Measurements from ENCODE around the gene ROMO1.

Gene ROMO1

GRCh38 chr20:35699957-35700624 is 886 bp downstream of the ROMO1 start:
- H3K4me1 ChIP-seq = no peaks in the 10 kb centered on the region
- H3K27ac ChIP-seq = peak overlapping the region; percentile 78
- peak overlapping the region; percentile 94 for H3K4me2 ChIP-seq (ENCODE audit: low read length)
- TF ChIP-seq CTCF (IDR thresholded peaks at IDR 0.05) = no peak
- H3K4me3 ChIP-seq (ENCODE audit: low read depth, low read length) = peak overlapping the region; percentile 86
- no peaks in the 10 kb centered on the region for H3K36me3 ChIP-seq (ENCODE audit: control insufficient read depth, insufficient read depth, low read length)
- H3K27me3 ChIP-seq (ENCODE audit: control insufficient read depth, insufficient read depth, low read length) = no peaks in the 10 kb centered on the region
- no peaks in the 10 kb centered on the region for H3K9me3 ChIP-seq (ENCODE audit: control insufficient read depth, low read length)
- peak overlapping the region; percentile 88 for H2AFZ ChIP-seq
- H3K79me2 ChIP-seq = peaks cover 5% of the 10 kb centered on the region
- H3K9ac ChIP-seq = no peak overlapping the region

DNA sequence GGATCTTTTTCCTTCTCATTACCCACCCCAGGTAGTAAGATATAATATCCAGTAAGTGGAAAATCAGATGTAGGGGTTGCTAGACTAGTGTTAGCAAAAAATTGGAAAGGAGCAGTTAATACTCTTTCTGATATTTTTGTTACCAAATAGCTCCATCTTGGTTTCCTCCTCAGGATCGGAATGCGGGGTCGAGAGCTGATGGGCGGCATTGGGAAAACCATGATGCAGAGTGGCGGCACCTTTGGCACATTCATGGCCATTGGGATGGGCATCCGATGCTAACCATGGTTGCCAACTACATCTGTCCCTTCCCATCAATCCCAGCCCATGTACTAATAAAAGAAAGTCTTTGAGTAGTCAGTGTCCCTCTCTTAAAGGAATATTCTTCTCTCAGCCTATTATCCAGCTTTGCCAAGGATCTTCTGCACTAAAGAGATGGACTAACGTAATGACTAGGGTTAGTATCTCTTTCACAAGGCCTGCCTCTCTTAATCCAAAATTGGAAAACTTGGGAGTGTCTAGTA is 1.5 kb downstream of the ROMO1 start:
- Histone ChIP-seq H3K9me3 (ENCODE audit: control insufficient read depth, low read length) (no peaks in the 10 kb centered on the region), H3K9ac (no peak overlapping the region), H2AFZ (no peak overlapping the region), H3K27ac (no peak overlapping the region), H3K79me2 (peaks cover 5% of the 10 kb centered on the region), H3K4me1 (no peaks in the 10 kb centered on the region), H3K36me3 (ENCODE audit: control insufficient read depth, insufficient read depth, low read length) (no peaks in the 10 kb centered on the region), H3K4me3 (ENCODE audit: low read depth, low read length) (no peak overlapping the region), H3K4me2 (ENCODE audit: low read length) (peak overlapping the region; percentile 94), H3K27me3 (ENCODE audit: control insufficient read depth, insufficient read depth, low read length) (no peaks in the 10 kb centered on the region)
- no peak for TF ChIP-seq CTCF (IDR thresholded peaks at IDR 0.05)

- Histone ChIP-seq H3K4me3 (ENCODE audit: low read depth, low read length) (no peak overlapping the region), H3K9ac (no peak overlapping the region), H2AFZ (no peak overlapping the region), H3K36me3 (ENCODE audit: control insufficient read depth, insufficient read depth, low read length) (no peaks in the 10 kb centered on the region), H3K9me3 (ENCODE audit: control insufficient read depth, low read length) (no peaks in the 10 kb centered on the region), H3K4me2 (ENCODE audit: low read length) (no peak overlapping the region), H3K27me3 (ENCODE audit: control insufficient read depth, insufficient read depth, low read length) (no peaks in the 10 kb centered on the region), H3K27ac (no peak overlapping the region), H3K79me2 (peaks cover 7% of the 10 kb centered on the region), H3K4me1 (no peaks in the 10 kb centered on the region)
- no peak for TF ChIP-seq CTCF (IDR thresholded peaks at IDR 0.05)
These were observed 3.0 kb downstream of the ROMO1 start for GRCh38 chr20:35702051-35702823.

- H2AFZ ChIP-seq = no peak overlapping the region
- H3K36me3 ChIP-seq (ENCODE audit: control insufficient read depth, insufficient read depth, low read length) = no peaks in the 10 kb centered on the region
- H3K4me1 ChIP-seq = no peaks in the 10 kb centered on the region
- no peak overlapping the region for H3K9ac ChIP-seq
- peaks cover 5% of the 10 kb centered on the region for H3K79me2 ChIP-seq
- no peak overlapping the region for H3K27ac ChIP-seq
- no peaks in the 10 kb centered on the region for H3K27me3 ChIP-seq (ENCODE audit: control insufficient read depth, insufficient read depth, low read length)
- no peak overlapping the region for H3K4me2 ChIP-seq (ENCODE audit: low read length)
- no peak overlapping the region for H3K4me3 ChIP-seq (ENCODE audit: low read depth, low read length)
- TF ChIP-seq CTCF (IDR thresholded peaks at IDR 0.05) = no peak
- H3K9me3 ChIP-seq (ENCODE audit: control insufficient read depth, low read length) = no peaks in the 10 kb centered on the region
These were observed 3.9 kb downstream of the ROMO1 start for GRCh38 chr20:35702824-35703695.

All from parathyroid adenoma (tissue), 2 donors.